KG1 (cell line): Measurements from ENCODE around the gene RHOT1.
"Not testable (repeated sequence)": the region's sequence is repeated elsewhere in the genome, so short reads cannot be mapped to it uniquely, and the experiment has no call there.

Experiments used
- DNase-seq: peaks from one replicate; lab custom pipeline; 2025; lab: John Stamatoyannopoulos, UW

RHOT1 gene

GRCh38 chr17:32142038-32142856, at the start of gene RHOT1:
TSS of gene RHOT1 (plus strand) at chr17:32142502. CDS start at chr17:32142693, 191 bp downstream.
- DNase-seq, result peak; percentile 89

DNA sequence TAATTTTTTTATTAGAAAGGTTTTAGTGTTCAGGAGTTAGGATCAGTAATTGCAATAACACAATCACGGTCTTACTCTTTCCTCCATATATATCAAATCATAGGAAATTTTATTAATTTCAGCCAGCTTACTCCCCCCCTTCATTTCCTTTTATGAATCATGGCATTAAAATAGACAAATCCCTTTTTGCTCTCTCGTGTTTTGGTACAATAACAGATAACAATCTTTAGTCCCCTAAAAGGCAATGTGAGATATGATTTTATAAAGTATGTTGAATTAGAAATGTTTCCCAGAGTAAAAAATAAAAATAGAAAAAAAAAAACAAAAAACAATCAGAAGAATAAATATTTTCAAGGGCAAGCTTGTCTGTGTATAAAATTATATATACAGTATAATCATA, 42.6 kb upstream of the RHOT1 start:
- DNase-seq, result no peak

- not testable (repeated sequence) for DNase-seq
Measured at GRCh38 chr17:32100323-32100722, 42.0 kb upstream of the RHOT1 start.

DNA sequence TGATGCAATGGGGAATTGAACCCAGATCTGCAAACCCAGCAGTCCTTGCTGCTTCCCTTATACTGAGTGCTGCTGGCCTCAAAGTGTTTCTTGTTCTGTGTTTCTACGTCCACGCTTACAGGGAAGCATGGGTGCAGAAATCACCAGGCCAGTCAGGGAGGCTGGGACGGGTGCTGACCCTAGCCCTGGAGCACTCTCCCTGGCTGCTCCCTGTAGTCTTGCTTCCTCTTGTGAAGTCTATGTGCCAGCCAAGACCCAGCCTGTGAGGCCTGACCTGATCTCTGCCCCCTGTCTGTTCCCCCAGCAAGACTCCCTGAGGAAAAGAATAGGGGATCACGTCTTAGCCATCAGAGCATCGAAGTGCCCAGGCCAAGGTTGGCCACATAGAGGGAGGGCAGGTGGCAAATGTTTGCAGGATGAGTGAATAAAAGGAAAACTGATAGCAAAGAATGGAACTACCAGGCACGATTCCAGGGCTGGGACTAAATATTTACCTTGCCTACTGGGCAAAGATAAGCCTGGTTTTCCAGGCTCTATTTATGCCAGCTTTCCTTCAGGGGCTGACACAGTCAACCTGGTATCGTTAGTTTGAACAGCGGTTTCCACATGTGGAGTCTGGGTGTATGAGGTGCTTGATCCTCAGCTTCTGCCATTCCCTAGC, 41.2 kb upstream of the RHOT1 start:
- no peak for DNase-seq

DNA sequence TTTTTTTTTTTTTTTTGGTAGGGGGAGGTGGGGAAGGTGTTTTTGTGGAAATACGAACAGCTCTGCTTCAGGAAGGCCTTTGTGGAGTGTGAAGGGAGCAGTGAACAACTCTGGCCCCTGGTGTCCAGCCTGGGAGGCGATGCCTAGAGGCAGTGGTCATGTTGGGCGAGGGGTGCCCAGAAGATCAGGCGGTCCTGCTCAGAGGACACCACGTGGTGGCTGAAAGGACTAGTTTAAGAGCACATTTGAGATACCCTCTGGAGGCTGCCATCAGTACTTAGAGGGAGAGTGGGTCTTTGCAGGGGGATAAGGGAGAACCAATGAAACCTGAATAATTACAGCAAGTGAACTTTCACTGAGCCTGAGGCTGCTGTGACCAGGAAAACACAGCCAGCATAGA, 40.1 kb upstream of the RHOT1 start:
- DNase-seq, result no peak

DNA sequence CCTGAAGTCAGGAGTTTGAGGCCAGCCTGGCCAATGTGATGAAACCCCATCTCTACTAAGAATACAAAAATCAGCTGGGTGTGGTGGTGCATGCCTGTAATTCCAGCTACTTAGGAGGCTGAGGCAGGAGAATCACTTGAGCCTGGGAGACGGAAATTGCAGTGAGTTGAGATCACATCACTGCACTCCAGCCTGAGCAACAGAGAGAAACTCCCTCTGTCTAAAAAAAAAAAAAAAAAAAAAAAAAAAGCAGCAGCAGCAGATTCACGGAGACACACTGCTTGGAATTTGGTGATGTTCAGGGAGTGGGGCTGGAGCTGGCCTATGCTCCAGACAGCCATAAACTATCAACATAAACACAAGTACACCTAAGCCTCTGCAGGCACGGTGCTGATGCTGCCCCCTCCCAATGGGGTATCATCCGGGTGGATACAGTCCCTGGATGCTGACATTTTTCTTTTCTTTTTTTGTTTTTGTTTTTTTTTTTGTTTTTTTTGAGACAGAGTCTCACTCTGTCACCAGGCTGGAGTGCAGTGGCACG, 39.6 kb upstream of the RHOT1 start:
- DNase-seq, result no peak

GRCh38 chr17:32103476-32104113, 38.7 kb upstream of the RHOT1 start:
- DNase-seq, result no peak

DNA sequence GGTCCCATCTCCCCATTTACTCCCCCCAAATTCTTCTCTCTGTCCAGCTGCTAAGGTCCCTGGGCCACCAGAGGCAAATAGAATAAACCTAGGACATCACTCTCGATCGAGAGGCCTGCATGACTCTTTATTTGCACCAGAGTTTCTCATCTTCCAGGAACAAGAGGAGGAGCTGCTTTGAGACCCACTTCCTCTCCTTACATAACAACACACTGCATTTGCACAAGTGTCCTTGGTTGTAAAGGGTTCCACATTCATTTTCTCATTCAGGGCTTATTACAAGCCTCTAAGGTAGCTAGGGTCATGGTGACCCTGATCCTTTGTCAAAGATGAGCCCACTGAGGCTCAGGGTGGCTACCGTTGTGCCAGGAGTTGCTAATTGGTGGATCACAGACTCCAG, 38.1 kb upstream of the RHOT1 start:
- DNase-seq, result no peak

DNA sequence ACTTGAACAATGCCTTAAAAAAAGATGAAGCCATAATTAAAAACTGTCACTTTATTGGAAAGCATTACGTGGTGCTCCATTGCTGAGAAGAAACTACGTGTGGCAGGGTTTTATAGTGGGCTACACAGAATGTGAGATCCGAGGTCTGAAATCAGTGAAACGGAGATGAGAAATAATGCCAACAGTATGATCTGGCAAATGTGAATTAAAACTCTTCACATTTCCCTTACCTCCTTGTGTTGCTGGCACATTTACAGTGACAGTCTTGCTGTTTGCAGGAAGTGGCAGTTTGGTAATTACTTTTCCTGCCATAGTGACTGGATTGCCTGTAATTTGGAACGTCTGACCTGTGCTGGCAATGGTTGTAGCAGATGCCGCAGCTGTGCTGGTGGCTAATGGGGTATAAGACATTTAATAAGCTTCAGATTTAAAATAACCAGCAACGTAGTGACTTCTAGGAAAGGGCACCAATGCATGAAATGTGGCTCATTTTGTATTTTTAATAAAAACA, 35.8 kb upstream of the RHOT1 start:
- not testable (repeated sequence) for DNase-seq

- not testable (repeated sequence) for DNase-seq
Measured at GRCh38 chr17:32107194-32107593, 35.1 kb upstream of the RHOT1 start.

GRCh38 chr17:32110596-32110995, 31.7 kb upstream of the RHOT1 start:
- no peak for DNase-seq

DNA sequence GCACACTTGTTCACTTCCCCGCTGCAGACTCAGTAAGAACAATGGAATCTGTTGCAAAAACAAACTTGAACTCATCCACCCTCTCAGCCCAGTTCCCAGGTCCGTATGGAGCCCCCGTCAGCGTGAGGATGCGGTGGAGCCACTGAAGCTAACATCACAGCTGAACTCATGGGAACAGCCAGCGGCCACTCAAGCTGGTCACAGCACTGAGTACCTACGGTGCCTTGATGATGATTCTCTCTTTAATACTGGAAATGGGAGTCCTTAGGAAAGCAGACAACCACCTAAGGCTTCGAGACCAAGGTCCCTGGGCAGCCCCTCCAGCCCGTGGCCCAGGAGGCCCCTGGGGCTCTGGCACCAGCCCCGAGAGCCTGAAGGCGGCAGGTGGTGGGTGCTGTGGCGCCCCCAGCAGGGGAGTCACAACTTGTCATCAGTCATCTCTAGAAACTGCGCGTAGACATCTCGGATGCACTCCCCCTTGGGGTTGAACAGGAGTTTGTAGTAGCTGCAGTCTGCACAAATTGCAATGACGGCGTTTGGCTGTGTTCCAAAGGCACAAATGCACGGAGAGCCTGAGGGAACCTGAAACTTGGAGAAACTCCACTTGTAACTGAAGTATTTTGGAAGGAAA, 31.0 kb upstream of the RHOT1 start:
- no peak for DNase-seq

DNA sequence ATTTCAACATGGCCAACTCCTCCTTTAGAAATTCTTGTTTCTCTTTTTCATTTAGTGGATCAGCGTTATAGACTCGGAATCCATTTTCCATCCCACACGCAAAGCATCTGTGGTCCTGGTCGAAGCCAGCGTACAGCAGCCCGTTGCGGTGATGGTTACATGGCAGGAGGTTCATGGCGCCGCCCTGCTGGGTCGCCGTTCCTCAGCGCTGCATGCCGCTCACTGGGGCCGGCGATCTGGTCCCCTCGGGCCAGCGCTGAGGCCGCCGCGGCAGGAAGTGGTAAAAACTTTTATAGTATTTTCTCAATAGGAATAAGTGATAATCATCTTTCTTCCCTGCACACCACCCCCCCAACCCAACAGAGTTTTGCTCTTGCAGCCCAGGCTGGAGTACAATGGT, 29.9 kb upstream of the RHOT1 start:
- DNase-seq, result no peak

GRCh38 chr17:32114536-32114935, 27.8 kb upstream of the RHOT1 start:
- DNase-seq, result no peak

DNA sequence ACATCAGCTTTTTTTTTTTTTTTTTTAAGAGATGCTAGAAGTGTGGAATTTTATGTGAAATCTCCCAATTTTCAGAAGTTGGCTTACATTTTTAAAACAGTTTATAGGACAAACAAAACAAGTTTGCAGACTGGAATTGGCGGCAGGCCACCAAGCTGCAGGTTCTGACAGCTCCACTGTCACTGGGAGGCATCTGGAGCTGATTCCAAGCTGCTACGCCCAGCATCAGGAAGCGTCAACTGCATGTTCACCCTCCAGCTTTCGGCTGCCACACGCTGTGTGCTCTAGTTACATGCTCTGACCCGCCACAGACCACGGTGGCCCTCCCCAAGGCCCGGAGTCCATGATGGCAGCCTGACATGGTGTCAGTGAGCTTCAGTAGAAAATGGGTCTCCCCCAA, 26.8 kb upstream of the RHOT1 start:
- DNase-seq, result not testable (repeated sequence)

GRCh38 chr17:32116937-32117336, 25.4 kb upstream of the RHOT1 start:
- DNase-seq, result no peak

- no peak for DNase-seq
Measured at GRCh38 chr17:32117399-32117798, 24.9 kb upstream of the RHOT1 start.

GRCh38 chr17:32118088-32118487, 24.2 kb upstream of the RHOT1 start:
- DNase-seq, result not testable (repeated sequence)

- DNase-seq, result no peak
Measured at GRCh38 chr17:32118835-32119234, 23.5 kb upstream of the RHOT1 start.

- DNase-seq, result no peak
Measured at GRCh38 chr17:32120141-32120540, 22.2 kb upstream of the RHOT1 start.

- no peak for DNase-seq
Measured at GRCh38 chr17:32120716-32121115, 21.6 kb upstream of the RHOT1 start.

GRCh38 chr17:32123782-32124181, 18.5 kb upstream of the RHOT1 start:
- DNase-seq, result no peak
